NOMO-1 (cell line): Measurements from ENCODE around the gene CORO2B.
A peak's percentile ranks its signal among the peaks of the same experiment; 100 is the strongest.

Experiments
- DNase-seq, 2 experiments: peaks; one replicate each; lab custom pipeline; 2025; ENCODE audit not compliant: unreplicated experiment in 2 of 2; lab: John Stamatoyannopoulos, UW

CORO2B gene, protein sequence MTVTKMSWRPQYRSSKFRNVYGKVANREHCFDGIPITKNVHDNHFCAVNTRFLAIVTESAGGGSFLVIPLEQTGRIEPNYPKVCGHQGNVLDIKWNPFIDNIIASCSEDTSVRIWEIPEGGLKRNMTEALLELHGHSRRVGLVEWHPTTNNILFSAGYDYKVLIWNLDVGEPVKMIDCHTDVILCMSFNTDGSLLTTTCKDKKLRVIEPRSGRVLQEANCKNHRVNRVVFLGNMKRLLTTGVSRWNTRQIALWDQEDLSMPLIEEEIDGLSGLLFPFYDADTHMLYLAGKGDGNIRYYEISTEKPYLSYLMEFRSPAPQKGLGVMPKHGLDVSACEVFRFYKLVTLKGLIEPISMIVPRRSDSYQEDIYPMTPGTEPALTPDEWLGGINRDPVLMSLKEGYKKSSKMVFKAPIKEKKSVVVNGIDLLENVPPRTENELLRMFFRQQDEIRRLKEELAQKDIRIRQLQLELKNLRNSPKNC

DNA sequence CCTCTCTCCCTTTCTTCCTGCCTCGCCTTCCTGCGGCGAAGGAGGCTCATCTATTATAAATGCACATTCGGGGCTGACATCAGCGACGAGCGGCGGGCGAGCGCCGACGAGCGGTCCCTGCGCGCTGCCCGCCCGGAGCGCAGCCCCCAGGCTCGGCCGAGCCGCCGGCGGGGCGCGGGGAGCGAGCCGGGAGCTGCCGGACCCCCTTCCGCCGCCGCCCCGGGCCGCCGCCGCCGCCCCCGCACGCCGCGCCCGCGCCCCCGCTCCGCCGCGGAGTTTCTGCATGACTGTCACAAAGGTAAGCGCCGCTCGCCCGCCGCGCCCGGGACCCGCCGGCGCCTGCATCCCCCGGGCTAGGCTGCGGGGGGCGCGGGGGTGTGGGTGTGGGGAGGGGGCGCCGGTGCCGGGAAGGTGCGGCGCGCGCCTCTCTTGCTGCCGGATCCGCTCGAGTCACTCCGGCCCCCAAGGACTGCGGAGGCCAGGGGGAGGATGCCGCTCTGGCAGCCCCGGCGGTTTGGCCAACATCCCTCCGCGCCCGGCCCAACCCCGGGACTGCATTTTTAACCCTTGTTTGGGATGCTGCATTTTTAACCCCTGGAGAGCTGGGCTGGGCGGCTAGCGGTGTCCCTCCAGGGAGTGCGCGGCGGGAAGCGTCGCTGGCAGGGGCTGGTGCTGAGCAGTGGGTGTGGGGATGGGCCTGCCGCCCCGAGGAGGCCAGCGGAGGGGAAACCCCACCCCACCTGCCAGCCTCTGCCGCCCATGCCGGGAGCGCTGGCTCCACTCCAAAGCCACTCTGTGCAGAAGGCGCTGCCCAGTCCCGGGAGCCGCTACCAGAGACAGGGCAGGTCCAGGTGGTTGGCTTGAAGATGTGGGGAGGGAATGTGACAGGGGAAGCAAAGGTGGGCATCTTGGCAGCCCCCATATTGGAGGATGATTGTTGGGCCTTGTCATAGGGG is at the start of gene CORO2B:
Gene CORO2B, plus strand, starts transcription at position 14 of the 956 bp plus-strand sequence. Its CDS starts 270 bp downstream, at position 284.
- no peak for DNase-seq

DNA sequence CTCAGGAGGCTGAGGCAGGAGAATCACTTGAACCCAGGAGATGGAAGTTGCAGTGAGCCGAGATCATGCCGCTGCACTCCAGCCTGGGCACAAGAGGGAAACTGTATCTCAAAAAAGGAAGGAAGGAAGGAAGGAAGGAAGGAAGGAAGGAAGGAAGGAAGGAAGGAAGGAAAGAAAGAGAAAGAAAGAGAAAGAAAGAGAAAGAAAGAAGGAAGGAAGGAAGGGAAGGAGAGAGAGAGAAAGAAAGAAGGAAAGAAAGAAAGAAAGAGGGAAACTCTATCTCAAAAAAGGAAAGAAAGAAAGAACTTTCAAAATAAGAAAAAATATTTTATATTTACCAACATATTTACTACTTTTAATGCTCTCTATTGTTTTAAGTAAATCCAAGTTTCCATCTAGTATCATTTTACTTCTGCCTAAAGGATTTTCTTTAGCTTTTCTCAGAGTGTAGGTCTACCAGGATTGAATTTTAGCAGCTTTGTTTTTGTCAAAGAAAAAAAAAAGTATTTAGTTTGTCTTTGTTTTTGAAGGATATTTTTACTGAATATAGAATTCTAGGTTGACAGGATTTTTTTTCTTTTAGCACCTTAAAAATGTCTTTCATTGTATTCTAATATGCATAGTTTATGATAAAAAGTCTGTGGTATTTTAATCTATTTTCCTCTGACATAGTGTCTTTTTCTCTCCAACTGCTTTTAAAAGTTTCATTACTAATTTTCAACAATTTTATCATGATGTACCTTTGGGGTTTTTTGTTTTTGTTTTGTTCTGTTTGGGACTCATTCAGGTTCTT is 47.2 kb upstream of the CORO2B start:
- DNase-seq = no peak

DNA sequence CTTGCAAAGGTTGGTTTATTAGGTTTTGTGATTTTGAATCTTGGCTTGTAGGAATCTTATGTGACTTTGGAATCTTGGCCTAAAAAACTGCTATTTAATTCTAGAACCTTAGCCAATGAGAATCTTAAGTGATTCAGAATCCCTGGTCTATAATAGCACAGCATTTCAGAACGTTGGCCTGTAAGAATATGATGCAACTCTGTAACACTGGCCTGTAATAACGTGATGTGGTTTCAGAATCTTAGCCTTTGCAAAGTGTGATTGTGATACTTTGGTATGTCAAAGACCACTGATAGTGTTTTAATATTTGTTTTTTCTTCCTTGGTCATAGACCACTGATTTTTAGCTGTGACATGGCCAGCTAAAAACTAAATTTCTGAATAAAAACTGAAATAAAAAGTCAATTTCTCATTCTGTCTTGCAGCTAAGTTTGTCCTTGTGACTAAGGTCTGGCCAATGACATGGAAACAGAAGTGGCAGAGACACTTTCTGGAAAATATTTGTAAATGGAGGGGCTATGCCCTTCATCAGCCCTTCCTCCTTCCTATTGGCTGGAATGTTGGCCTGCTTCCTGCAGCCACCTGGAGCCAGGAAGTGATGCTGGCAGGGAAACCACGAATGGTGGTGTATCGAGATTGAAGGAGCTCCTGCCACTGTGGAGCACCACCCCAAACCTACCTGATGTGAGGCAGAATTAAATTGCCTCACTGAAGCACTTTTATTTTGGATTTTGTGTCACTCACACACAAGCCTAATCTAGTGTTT is 42.3 kb upstream of the CORO2B start:
- DNase-seq = peak in 1 of 2 experiments; percentile 37

DNA sequence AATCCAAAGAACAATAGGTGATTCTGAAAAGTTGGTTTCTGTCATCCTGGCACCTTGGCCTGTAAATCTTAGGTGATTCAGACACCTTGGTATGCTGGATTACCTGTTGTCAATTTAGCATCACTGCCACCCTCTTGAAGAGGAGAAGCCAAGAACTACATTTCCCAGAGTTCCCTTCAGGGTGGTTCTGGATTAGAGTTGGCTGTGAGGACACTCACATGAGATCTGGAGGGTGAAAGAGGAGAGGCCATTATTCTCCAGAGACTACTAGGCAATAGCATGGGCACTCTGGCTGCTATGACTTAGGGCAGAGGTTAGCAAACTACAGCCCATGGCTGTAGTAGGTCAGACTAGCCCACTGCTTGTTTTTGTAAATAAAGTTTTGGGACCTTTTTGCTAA is 41.7 kb upstream of the CORO2B start:
- no peak for DNase-seq

DNA sequence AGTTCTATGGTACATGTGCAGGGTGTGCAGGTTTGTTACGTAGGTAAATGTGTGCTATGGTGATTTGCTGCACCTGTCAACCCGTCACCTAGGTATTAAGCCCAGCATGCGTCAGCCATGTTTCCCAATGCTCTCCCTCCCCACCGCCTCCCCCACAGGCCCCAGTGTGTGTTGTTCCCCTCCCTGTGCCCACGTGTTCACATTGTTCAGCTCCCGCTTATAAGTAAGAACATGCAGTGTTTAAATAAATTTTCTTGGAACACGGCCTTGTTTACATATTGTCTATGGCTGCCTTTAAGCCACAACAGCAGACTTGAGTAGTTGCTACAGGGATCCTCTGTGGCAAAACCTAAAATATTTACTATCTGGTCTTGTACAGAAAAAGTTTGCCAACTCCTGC is 41.3 kb upstream of the CORO2B start:
- no peak for DNase-seq

DNA sequence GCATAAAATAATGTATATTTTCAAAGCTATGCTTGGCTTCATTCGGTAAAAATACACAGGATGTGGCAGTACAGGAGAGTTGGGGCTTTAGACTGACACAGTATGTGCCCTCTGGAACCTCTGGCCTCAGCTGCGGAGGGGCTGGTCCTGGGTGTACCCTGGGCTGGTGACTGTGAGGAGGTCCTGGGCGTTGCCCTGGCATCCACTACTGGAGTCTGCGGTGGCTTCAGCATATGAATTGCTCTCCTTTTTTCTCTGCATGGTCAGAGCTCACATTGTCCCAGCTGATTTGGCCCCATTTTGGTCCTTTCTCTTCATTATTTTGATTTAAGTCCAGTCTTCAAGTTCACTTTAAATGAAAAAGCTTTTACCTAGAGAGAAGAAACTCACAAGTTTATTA is 40.5 kb upstream of the CORO2B start:
- no peak for DNase-seq

DNA sequence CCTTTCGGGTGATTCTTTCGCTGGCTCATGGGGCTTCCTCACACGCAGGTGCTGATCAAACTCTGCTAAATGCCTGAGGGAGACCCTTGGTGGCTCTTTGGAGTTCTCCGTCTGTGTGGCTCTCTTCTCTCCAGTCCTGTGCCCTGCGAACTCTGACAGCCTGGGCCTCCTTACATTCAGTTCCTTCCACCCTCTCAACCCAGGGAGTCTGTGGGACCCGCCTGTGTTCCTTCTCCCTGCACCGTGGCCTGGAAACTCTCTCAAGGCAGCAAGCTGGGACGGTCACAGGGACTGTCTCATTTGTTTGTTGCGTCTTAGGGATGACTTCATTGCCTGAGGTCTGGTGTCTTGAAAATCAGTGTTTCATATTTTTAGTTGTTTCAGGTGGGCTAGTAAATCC is 37.0 kb upstream of the CORO2B start:
- DNase-seq = no peak

DNA sequence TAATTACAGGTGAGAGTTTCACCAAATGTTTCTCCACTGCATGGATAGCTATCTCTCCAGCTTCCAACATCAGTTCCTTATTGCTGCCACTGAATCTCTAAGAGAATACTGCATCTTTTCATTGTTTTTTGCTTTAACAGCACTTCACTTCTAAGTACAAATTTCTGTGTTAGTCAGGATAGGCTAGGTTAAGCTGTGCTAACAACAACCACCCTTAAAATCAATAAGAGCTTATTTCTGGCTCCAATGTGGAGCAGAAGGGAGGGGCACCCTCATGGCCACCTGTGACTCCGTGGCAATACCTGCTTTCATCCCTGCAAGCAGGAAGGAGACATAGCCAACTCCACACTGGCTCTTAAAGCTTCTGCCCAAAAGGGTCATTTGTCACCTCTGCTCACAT is 36.4 kb upstream of the CORO2B start:
- no peak for DNase-seq

DNA sequence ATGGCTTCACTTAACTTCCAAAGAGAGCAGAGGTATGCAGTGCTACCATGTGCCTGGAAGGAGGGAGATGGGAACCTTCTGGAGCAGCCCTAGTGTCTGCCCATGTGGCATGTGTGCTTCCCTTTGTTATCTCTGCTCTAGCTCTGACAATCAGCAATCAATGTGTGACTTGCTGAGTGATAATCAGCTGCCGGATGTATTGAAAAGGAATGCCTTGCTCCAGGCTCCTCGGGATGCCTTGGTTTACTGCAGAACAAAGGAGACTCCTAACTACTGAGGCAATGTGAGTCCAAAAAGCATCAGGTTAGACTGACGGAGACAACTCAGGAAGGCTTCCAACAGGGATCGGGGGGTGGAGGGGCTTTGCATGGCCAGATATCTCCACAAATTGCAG is 36.0 kb upstream of the CORO2B start:
- no peak for DNase-seq

DNA sequence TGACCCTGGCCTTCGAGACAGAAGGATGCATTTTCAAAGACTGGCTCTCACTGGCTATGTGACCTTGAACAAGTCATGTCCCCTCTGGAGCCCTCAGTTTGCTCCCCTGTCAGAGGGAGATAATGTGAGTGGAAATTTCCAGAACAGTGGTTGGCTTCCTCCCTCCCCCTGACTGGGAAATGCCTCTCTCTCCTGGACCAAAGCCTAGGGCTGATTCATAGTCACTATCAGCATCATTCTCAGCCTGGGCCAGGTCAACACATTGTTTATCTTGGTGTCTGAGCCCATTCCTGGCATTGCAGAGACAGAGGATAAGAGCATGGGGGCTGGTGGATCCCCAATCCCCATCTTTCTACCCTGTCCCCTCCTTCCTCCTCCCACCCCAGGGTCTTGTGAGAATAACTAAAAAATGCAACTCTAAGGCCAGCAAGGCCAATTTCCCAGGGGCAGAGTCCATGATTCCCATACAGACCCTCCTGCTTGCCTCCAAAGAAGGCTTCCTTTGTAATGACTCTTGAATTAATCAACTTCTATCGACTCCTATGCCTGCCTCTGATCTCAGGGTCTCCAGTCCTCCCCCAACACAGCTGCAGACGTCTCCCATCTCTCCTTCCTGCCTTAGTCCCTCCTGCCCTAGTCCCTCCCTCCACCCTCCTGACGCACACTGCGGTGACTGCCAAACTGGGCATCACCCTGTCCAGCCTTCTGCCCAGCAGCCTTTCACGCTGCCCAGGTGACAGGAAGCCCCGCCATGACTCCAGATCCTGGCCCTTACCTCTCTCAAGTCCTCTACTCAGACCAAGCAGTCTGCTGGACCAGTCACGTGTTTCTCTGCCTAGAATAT is 35.4 kb upstream of the CORO2B start:
- no peak for DNase-seq

DNA sequence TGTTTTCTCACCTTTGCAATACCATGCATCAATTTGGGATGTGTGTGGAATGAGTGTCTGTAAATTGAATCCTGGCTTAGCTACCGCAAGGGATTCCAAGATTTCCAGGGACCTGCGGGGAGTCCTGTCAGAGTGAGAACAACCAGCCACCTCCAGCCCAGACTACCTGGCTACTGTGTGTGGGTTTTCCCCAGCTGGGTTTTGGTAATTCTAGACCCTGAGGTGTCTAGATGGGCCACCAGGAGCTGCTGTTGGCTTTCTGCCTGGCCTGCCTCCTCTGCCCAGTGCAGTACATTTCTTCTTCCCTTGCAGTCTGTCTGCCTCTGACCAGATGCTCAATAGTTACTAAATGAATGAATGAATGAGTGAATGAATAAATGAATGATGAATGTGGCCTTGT is 32.5 kb upstream of the CORO2B start:
- DNase-seq = no peak

DNA sequence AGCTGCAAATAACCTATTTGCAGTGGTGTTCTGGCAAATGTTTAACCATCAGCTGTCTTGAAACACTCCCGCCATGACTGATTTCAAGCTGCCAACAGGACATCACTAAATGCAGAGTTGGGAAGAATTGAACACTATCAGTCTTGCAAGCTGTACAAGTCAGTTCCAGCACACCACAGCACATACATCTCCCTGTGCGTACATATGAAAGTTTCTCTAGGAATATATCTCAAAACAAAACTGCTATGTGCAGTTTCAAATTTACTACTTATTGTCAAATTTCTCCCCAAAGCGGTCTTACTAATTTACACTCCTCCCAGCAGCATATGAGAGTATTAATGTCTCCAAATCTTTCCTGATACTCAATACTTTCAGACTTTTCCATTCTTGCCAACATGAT is 30.4 kb upstream of the CORO2B start:
- DNase-seq = no peak

DNA sequence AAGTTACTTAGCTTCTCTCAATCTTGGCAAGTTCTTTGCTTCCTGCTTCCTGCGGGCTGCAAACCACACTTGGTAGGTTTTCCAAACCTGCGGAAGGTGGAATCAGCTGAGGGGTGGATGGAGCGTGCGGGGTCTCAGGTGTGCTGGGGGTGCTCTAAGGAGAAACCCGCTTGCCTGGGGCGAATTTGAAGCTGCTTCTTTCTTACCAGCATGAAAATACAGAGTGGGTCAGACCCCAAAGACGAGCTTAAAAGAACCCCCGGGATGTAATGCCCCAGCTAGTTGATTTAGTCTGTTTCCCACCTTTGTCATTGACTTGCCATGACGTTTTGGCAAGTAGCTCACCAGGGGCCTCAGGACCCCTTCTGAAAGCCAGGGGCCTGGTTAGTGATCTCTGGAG is 28.8 kb upstream of the CORO2B start:
- no peak for DNase-seq

DNA sequence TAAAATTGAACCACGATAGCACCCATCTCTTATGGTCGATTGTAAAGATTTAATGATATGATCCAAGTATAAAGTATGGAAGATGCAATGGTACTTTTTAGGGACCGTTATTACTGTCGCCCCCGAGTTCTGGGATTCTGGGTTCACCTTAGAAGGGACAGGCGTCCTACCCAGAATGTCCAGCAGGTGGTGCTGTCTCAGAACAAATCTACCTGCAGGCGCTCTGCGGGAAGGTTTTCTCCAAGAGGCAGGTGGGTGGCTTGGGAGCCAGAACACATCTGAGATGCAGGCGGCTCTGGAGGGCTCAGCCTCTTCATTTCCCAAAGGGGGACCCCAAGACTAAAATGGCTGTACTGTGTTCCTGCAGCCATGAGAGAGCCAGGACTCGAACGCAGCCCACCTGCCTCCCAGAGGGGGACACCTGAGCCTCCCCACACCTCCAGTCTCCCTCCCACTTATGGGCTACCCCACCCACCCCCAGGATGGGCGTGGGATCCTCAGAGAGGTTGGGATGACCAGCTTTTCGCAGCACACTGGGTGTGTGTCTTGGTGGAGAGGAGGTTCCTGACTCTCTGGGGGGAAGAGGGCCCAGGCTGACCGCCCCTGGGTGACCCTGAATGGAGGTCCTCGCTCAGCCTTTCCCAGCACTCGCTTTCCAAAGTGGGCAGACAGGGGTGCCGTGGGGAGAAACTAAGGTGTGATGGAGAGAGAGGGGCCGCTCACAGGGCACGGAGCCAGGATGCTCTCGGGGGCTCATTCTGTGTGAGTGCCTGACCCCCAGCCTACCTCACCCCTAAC is 28.1 kb upstream of the CORO2B start:
- peak in 1 of 2 experiments; percentile 15 for DNase-seq

DNA sequence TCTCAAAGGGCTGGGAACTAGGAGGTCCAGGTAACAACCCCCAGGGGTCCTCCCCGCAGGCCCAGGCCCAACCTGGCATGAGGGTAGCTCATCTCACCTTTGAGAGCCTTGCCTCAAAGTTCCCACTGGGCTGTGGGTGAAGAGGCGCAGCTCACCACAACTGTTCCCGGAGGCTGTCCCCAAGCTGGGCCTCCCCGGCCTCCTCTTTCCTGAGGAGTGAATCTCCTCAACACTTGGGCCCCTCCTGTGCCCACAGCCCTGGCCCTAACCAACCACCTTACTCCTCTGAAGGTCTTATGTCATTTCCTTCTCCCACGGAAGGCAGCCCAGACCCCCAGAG is 27.5 kb upstream of the CORO2B start:
- no peak for DNase-seq

DNA sequence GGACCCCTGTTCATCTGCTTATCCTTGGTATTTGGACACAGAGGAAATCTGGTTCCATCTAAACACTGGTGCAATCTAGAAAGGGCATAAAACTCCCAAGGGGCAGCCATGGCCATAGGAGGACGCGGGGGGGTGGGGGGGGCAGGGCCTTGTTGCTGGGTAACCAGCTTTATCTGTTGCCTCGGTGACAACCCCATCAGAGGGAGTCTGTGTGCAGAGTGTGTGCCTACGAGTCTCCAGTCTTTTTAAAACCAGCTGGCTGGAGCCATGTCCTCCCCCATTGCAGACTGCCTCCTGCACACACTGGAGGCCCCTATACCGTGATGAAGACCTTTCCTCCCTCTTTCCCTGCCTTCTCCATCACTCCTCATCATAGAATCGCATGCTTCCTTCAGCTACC is 26.4 kb upstream of the CORO2B start:
- DNase-seq = no peak

DNA sequence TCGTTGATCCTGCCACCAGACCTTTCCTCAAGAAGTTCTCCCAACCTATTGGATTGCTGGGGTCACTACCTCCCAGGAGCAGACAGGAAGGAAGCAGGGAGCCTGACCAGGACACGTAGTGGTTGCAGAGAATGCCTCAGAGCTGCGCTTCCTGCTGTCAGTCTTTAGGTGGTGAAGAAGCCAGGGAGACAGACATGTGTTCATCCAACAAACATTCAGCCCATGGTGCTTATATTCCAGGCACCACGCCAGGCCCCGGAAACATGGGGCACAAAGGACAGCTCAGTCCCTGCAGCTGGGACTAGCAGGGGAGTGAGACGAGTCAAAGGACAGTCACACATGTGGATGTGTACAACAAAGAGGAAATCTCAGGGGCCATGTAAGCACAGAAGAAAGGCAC is 26.0 kb upstream of the CORO2B start:
- DNase-seq = no peak

DNA sequence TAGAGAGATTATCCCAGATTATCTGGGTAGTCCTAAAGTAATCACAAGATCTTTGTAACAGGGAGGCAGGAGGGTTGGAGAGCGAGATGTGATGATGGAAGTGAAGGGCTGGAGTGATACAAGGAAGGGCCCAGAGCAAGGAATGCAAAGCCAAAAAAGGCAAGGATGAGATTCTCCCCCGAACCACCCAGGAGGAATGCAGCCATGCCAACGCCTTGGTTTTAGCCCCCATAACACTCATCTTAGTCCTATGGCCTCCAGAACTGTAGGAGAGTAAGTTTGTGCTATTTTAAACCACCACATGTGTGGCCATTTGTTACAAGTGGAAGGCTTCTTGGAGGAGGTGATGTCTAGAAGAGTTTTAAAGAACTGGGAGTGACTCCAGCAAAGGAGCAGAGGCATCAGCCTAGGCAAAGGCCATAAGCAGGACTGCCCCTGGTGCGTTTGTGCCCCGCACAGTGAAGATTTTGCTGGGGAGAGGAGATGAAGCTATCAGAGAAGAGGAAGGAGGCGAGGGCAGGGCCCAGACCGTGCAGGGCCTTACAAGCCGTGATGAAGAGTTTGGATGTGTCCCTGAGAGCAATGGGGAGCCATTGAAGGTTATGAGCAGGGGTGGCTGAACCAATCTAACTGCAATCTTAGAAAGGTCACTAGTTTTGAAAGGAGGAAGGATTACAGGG is 25.3 kb upstream of the CORO2B start:
- no peak for DNase-seq
